ENCODE data around the gene CARD8. TPM values are rescaled to one million over a fixed set of nuclear protein-coding genes. Genes with fewer than 3 reads are reported as not detected.

The CARD8 gene
- total RNA-seq, 1 experiment from 2014 or later: 32.3 TPM

- no peak overlapping the region for H3K4me3 Mint-ChIP-seq (ENCODE audit: low read depth, unreplicated experiment)
- H3K27me3 Mint-ChIP-seq (ENCODE audit: unreplicated experiment): no peaks in the 10 kb centered on the region
- no peak for DNase-seq
- H3K9me3 Mint-ChIP-seq (ENCODE audit: low read depth, unreplicated experiment): no peaks in the 10 kb centered on the region
- no peaks in the 10 kb centered on the region for H3K4me1 Mint-ChIP-seq (ENCODE audit: low read depth, unreplicated experiment)
- no TSS peak for BruUV-seq (replicated peaks)
- intact Hi-C loops (cut with micrococcal nuclease; ENCODE audit: unreplicated experiment): no loop called here
- CTCF ChIA-PET: no interaction called here
- H3K36me3 Mint-ChIP-seq (ENCODE audit: insufficient read depth, unreplicated experiment): peaks cover 24% of the 10 kb centered on the region
- TF ChIP-seq CTCF (IDR thresholded peaks at IDR 0.05; ENCODE audit: unreplicated experiment): peak; percentile 41
- H3K27ac Mint-ChIP-seq (ENCODE audit: unreplicated experiment): no peak overlapping the region
Observed at GRCh38 chr19:48182434-48182833, 73.3 kb downstream of the CARD8 start.

GRCh38 chr19:48181505-48181904 lies 74.2 kb downstream of the CARD8 start:
- Mint-ChIP-seq H3K4me3 (ENCODE audit: low read depth, unreplicated experiment) (no peak overlapping the region), H3K27ac (ENCODE audit: unreplicated experiment) (no peak overlapping the region), H3K9me3 (ENCODE audit: low read depth, unreplicated experiment) (no peaks in the 10 kb centered on the region), H3K27me3 (ENCODE audit: unreplicated experiment) (no peaks in the 10 kb centered on the region), H3K4me1 (ENCODE audit: low read depth, unreplicated experiment) (no peaks in the 10 kb centered on the region), H3K36me3 (ENCODE audit: insufficient read depth, unreplicated experiment) (peaks cover 30% of the 10 kb centered on the region)
- CTCF ChIA-PET: no interaction called here
- no TSS peak for BruUV-seq (replicated peaks)
- no peak for TF ChIP-seq CTCF (IDR thresholded peaks at IDR 0.05; ENCODE audit: unreplicated experiment)
- DNase-seq: no peak
- intact Hi-C loops (cut with micrococcal nuclease; ENCODE audit: unreplicated experiment): no loop called here

GRCh38 chr19:48176226-48176625 lies 79.5 kb downstream of the CARD8 start:
- intact Hi-C loops (cut with micrococcal nuclease; ENCODE audit: unreplicated experiment): no loop called here
- no peak overlapping the region for H3K27ac Mint-ChIP-seq (ENCODE audit: unreplicated experiment)
- H3K4me3 Mint-ChIP-seq (ENCODE audit: low read depth, unreplicated experiment): no peak overlapping the region
- no peak for TF ChIP-seq CTCF (IDR thresholded peaks at IDR 0.05; ENCODE audit: unreplicated experiment)
- no TSS peak for BruUV-seq (replicated peaks)
- CTCF ChIA-PET: no interaction called here
- peaks cover 32% of the 10 kb centered on the region for H3K36me3 Mint-ChIP-seq (ENCODE audit: insufficient read depth, unreplicated experiment)
- H3K27me3 Mint-ChIP-seq (ENCODE audit: unreplicated experiment): no peaks in the 10 kb centered on the region
- H3K9me3 Mint-ChIP-seq (ENCODE audit: low read depth, unreplicated experiment): no peaks in the 10 kb centered on the region
- peaks cover 5% of the 10 kb centered on the region for H3K4me1 Mint-ChIP-seq (ENCODE audit: low read depth, unreplicated experiment)
- no peak for DNase-seq

GRCh38 chr19:48175578-48175977 lies 80.1 kb downstream of the CARD8 start:
- no peaks in the 10 kb centered on the region for H3K27me3 Mint-ChIP-seq (ENCODE audit: unreplicated experiment)
- CTCF ChIA-PET: no interaction called here
- TF ChIP-seq CTCF (IDR thresholded peaks at IDR 0.05; ENCODE audit: unreplicated experiment): no peak
- no peak overlapping the region for H3K4me3 Mint-ChIP-seq (ENCODE audit: low read depth, unreplicated experiment)
- no peak overlapping the region for H3K27ac Mint-ChIP-seq (ENCODE audit: unreplicated experiment)
- no peaks in the 10 kb centered on the region for H3K9me3 Mint-ChIP-seq (ENCODE audit: low read depth, unreplicated experiment)
- H3K36me3 Mint-ChIP-seq (ENCODE audit: insufficient read depth, unreplicated experiment): peaks cover 38% of the 10 kb centered on the region
- H3K4me1 Mint-ChIP-seq (ENCODE audit: low read depth, unreplicated experiment): peaks cover 11% of the 10 kb centered on the region
- intact Hi-C loops (cut with micrococcal nuclease; ENCODE audit: unreplicated experiment): no loop called here
- no peak for DNase-seq
- BruUV-seq (replicated peaks): no TSS peak

All from Calu3 (cell line).